Middle frontal gyrus (tissue), 1 donor: ENCODE results near the gene LEFTY2.
"Not testable (repeated sequence)": the region's sequence is repeated elsewhere in the genome, so short reads cannot be mapped to it uniquely, and the experiment has no call there.

Experiments used
- DNase-seq: peaks from one replicate; pipeline ENCODE4 v3.0.0-alpha.2; 2015; ENCODE audit warnings: low spot score; ENCODE audit errors: extremely low spot score

The LEFTY2 gene

GRCh38 chr1:225930566-225930965, 10.5 kb downstream of the LEFTY2 start:
- DNase-seq: no peak

- not testable (repeated sequence) for DNase-seq
These were observed 11.6 kb downstream of the LEFTY2 start for GRCh38 chr1:225929462-225929861.

- no peak for DNase-seq
These were observed 12.5 kb downstream of the LEFTY2 start for GRCh38 chr1:225928186-225929175.

- DNase-seq: no peak
These were observed 14.4 kb downstream of the LEFTY2 start for GRCh38 chr1:225926551-225927113.

- DNase-seq: peak; percentile 94
These were observed 17.1 kb downstream of the LEFTY2 start, which contains the start of gene PYCR2 for GRCh38 chr1:225923692-225924555. TSS of gene PYCR2 (minus strand) at chr1:225924250. CDS start at chr1:225924110, 140 bp downstream.

GRCh38 chr1:225923381-225923691, 17.7 kb downstream of the LEFTY2 start:
- DNase-seq: no peak

GRCh38 chr1:225921734-225922709, 19.0 kb downstream of the LEFTY2 start:
- DNase-seq: no peak

- peak; percentile 82 for DNase-seq
These were observed 21.1 kb downstream of the LEFTY2 start for GRCh38 chr1:225919906-225920305.

- DNase-seq: no peak
These were observed 22.7 kb downstream of the LEFTY2 start for GRCh38 chr1:225918280-225918679.

GRCh38 chr1:225917536-225917935, 23.5 kb downstream of the LEFTY2 start:
- DNase-seq: no peak

- no peak for DNase-seq
These were observed 23.9 kb downstream of the LEFTY2 start for GRCh38 chr1:225917101-225917500.

GRCh38 chr1:225915538-225915991, 25.5 kb downstream of the LEFTY2 start:
- no peak for DNase-seq

GRCh38 chr1:225914947-225915346, 26.1 kb downstream of the LEFTY2 start:
- DNase-seq: no peak

GRCh38 chr1:225914391-225914790, 26.6 kb downstream of the LEFTY2 start:
- no peak for DNase-seq

- DNase-seq: no peak
These were observed 29.6 kb downstream of the LEFTY2 start for GRCh38 chr1:225911191-225912130.

GRCh38 chr1:225909477-225909876, 31.5 kb downstream of the LEFTY2 start:
- no peak for DNase-seq

- DNase-seq: no peak
These were observed 32.2 kb downstream of the LEFTY2 start for GRCh38 chr1:225908773-225909172.

- DNase-seq: no peak
These were observed 32.9 kb downstream of the LEFTY2 start for GRCh38 chr1:225908013-225908640.

GRCh38 chr1:225907341-225907740, 33.7 kb downstream of the LEFTY2 start:
- DNase-seq: no peak
